Measurements from ENCODE around the gene PIGT. TPM values are rescaled to one million over a fixed set of nuclear protein-coding genes. Genes with fewer than 3 reads are reported as not detected.

PIGT gene
- 63.7 to 67.7 TPM (median 67.7 TPM) in 3 replicates for total RNA-seq (2021)
- percentile 70 among the genes with signal in this experiment for Bru-seq, nascent RNA
- long read RNA-seq, experiment 1, transcript PIGT-202 (12 exons, 2,245 nt), result major isoform, 246 of 340 reads
- long read RNA-seq, experiment 1, transcript PIGT-211 (11 exons, 2,032 nt), result minor isoform, 6 of 340 reads
- long read RNA-seq, experiment 1, transcript PIGT-201 (10 exons, 1,880 nt), result minor isoform, 21 of 340 reads
- long read RNA-seq, experiment 1, transcript PIGT-203 (11 exons, 1,971 nt), result minor isoform, 9 of 340 reads
- long read RNA-seq, experiment 1, partial matches to known transcripts, result 15 of 340 reads
- long read RNA-seq, experiment 1, other reads (novel, unspliced or antisense), result 28 of 340 reads
- long read RNA-seq, experiment 2, transcript PIGT-202 (12 exons, 2,245 nt), result major isoform, 41 of 96 reads
- long read RNA-seq, experiment 2, partial matches to known transcripts, result 34 of 96 reads
- long read RNA-seq, experiment 2, other reads (novel, unspliced or antisense), result 9 of 96 reads
- long read RNA-seq, experiment 3, transcript PIGT-201 (10 exons, 1,880 nt), result minor isoform, 6 of 71 reads
- long read RNA-seq, experiment 3, transcript PIGT-202 (12 exons, 2,245 nt), result major isoform, 54 of 71 reads
- long read RNA-seq, experiment 3, partial matches to known transcripts, result 1 of 71 reads
- long read RNA-seq, experiment 3, other reads (novel, unspliced or antisense), result 5 of 71 reads

DNA sequence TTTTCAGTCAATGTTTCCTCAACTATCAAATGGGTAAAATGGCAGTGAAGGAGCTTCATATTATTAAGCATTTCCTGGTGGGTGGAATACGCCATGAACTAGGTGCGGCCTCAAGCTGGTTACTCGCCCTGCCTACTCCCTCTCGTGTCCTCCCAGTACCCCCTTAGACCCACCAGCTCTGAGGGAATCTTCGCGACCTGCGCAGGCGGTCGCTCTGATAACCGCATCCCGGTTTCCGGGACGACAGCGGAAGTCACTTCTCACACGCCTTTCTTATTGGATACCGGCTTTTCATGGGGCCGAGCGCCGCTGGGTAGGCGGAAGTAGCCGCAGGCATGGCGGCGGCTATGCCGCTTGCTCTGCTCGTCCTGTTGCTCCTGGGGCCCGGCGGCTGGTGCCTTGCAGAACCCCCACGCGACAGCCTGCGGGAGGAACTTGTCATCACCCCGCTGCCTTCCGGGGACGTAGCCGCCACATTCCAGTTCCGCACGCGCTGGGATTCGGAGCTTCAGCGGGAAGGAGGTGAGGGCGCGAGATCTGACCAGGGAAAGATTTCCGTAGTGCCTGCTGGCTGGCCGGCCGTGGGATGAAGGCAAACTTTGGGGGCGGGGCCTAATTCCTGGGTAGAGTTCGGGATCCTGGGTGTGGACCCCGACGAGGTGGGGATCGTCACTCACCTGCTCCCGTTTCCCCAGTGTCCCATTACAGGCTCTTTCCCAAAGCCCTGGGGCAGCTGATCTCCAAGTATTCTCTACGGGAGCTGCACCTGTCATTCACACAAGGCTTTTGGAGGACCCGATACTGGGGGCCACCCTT is at the start of gene PIGT:
Gene PIGT (plus strand): TSS at position 320 of the 816 bp plus-strand sequence. CDS start 16 bp downstream, at position 336.
- Mint-ChIP-seq H3K27me3 (ENCODE audit: low read depth) (no peaks in the 10 kb centered on the region), H3K27ac (peak within 1 kb of the TSS; percentile 71), H3K4me1 (peaks cover 10% of the 10 kb centered on the region), H3K36me3 (peaks cover 21% of the 10 kb centered on the region), H3K4me3 (peak within 1 kb of the TSS; percentile 91), H3K9me3 (no peaks in the 10 kb centered on the region)
- ATAC-seq (peak; percentile 97), DNase-seq (ENCODE audit: low spot score) (peak; percentile 82)
- POLR2A ChIA-PET, result interaction anchor here (1.1 to 1.6 kb wide), 4 partner anchors 9 to 53 kb away, joined by 3 to 6 read pairs (median 4); partner anchors contain the start of gene SYS1
- CTCF ChIA-PET, result interaction anchor here (0.5 to 2.1 kb wide), 17 partner anchors 9 to 355 kb away, joined by 3 to 30 read pairs (median 4); partner anchors contain the start of genes MATN4 and SYS1
- TF ChIP-seq, protein P1, sequence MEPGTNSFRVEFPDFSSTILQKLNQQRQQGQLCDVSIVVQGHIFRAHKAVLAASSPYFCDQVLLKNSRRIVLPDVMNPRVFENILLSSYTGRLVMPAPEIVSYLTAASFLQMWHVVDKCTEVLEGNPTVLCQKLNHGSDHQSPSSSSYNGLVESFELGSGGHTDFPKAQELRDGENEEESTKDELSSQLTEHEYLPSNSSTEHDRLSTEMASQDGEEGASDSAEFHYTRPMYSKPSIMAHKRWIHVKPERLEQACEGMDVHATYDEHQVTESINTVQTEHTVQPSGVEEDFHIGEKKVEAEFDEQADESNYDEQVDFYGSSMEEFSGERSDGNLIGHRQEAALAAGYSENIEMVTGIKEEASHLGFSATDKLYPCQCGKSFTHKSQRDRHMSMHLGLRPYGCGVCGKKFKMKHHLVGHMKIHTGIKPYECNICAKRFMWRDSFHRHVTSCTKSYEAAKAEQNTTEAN (CRISPR knock-in tag; IDR thresholded peaks at IDR 0.05), result peak; percentile 73; the same call in 1 of the 2 replicates
- TF ChIP-seq CREM (CRISPR knock-in tag; IDR thresholded peaks at IDR 0.05) (peak; percentile 89), FOXP1 (CRISPR knock-in tag; IDR thresholded peaks at IDR 0.05; ENCODE audit: borderline replicate concordance) (peak; percentile 85), NFE2L1 (CRISPR knock-in tag; IDR thresholded peaks at IDR 0.05) (peak; percentile 57; the same call in 1 of the 2 replicates), CREB1 (CRISPR knock-in tag; IDR thresholded peaks at IDR 0.05) (no peak), JUN (CRISPR knock-in tag; IDR thresholded peaks at IDR 0.05) (0 out of 2 replicates have a peak, but pooled peaks have one; percentile 33), ZNF671 (CRISPR knock-in tag; IDR thresholded peaks at IDR 0.05) (no peak), GABPB1 (CRISPR knock-in tag; IDR thresholded peaks at IDR 0.05) (peak; percentile 78), FOXJ3 (CRISPR knock-in tag; IDR thresholded peaks at IDR 0.05; ENCODE audit: borderline replicate concordance) (no peak), SP1 (CRISPR knock-in tag; conservative IDR thresholded peaks at IDR 0.05) (peak; percentile 73), NFATC4 (CRISPR knock-in tag; IDR thresholded peaks at IDR 0.05) (no peak), MYBL2 (CRISPR knock-in tag; IDR thresholded peaks at IDR 0.05) (peak; percentile 83), ZBTB21 (CRISPR knock-in tag; IDR thresholded peaks at IDR 0.05; ENCODE audit: borderline replicate concordance) (peak; percentile 77; the same call in 1 of the 2 replicates), OVOL2 (CRISPR knock-in tag; IDR thresholded peaks at IDR 0.05; ENCODE audit: borderline replicate concordance) (no peak), ETV6 (CRISPR knock-in tag; IDR thresholded peaks at IDR 0.05) (peak; percentile 51), EMX1 (CRISPR knock-in tag; IDR thresholded peaks at IDR 0.05) (no peak), GTF2I (CRISPR knock-in tag; conservative IDR thresholded peaks at IDR 0.05) (no peak), TEAD1 (CRISPR knock-in tag; IDR thresholded peaks at IDR 0.05) (peak; percentile 76)
- TF ChIP-seq, protein P2, sequence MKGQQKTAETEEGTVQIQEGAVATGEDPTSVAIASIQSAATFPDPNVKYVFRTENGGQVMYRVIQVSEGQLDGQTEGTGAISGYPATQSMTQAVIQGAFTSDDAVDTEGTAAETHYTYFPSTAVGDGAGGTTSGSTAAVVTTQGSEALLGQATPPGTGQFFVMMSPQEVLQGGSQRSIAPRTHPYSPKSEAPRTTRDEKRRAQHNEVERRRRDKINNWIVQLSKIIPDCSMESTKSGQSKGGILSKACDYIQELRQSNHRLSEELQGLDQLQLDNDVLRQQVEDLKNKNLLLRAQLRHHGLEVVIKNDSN (CRISPR knock-in tag; IDR thresholded peaks at IDR 0.05), result peak; percentile 58; the same call in 1 of the 2 replicates
- TF ChIP-seq, protein P3, sequence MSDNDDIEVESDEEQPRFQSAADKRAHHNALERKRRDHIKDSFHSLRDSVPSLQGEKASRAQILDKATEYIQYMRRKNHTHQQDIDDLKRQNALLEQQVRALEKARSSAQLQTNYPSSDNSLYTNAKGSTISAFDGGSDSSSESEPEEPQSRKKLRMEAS (CRISPR knock-in tag; IDR thresholded peaks at IDR 0.05), result peak; percentile 83
- TF ChIP-seq, protein P4, sequence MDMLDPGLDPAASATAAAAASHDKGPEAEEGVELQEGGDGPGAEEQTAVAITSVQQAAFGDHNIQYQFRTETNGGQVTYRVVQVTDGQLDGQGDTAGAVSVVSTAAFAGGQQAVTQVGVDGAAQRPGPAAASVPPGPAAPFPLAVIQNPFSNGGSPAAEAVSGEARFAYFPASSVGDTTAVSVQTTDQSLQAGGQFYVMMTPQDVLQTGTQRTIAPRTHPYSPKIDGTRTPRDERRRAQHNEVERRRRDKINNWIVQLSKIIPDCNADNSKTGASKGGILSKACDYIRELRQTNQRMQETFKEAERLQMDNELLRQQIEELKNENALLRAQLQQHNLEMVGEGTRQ (CRISPR knock-in tag; IDR thresholded peaks at IDR 0.05), result 0 out of 2 replicates have a peak, but pooled peaks have one; percentile 34
- TF ChIP-seq, protein P5, sequence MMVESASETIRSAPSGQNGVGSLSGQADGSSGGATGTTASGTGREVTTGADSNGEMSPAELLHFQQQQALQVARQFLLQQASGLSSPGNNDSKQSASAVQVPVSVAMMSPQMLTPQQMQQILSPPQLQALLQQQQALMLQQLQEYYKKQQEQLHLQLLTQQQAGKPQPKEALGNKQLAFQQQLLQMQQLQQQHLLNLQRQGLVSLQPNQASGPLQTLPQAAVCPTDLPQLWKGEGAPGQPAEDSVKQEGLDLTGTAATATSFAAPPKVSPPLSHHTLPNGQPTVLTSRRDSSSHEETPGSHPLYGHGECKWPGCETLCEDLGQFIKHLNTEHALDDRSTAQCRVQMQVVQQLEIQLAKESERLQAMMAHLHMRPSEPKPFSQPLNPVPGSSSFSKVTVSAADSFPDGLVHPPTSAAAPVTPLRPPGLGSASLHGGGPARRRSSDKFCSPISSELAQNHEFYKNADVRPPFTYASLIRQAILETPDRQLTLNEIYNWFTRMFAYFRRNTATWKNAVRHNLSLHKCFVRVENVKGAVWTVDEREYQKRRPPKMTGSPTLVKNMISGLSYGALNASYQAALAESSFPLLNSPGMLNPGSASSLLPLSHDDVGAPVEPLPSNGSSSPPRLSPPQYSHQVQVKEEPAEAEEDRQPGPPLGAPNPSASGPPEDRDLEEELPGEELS (CRISPR knock-in tag; IDR thresholded peaks at IDR 0.05), result peak; percentile 44; the same call in 1 of the 2 replicates
- TF ChIP-seq, protein P6, sequence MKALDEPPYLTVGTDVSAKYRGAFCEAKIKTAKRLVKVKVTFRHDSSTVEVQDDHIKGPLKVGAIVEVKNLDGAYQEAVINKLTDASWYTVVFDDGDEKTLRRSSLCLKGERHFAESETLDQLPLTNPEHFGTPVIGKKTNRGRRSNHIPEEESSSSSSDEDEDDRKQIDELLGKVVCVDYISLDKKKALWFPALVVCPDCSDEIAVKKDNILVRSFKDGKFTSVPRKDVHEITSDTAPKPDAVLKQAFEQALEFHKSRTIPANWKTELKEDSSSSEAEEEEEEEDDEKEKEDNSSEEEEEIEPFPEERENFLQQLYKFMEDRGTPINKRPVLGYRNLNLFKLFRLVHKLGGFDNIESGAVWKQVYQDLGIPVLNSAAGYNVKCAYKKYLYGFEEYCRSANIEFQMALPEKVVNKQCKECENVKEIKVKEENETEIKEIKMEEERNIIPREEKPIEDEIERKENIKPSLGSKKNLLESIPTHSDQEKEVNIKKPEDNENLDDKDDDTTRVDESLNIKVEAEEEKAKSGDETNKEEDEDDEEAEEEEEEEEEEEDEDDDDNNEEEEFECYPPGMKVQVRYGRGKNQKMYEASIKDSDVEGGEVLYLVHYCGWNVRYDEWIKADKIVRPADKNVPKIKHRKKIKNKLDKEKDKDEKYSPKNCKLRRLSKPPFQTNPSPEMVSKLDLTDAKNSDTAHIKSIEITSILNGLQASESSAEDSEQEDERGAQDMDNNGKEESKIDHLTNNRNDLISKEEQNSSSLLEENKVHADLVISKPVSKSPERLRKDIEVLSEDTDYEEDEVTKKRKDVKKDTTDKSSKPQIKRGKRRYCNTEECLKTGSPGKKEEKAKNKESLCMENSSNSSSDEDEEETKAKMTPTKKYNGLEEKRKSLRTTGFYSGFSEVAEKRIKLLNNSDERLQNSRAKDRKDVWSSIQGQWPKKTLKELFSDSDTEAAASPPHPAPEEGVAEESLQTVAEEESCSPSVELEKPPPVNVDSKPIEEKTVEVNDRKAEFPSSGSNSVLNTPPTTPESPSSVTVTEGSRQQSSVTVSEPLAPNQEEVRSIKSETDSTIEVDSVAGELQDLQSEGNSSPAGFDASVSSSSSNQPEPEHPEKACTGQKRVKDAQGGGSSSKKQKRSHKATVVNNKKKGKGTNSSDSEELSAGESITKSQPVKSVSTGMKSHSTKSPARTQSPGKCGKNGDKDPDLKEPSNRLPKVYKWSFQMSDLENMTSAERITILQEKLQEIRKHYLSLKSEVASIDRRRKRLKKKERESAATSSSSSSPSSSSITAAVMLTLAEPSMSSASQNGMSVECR (CRISPR knock-in tag; IDR thresholded peaks at IDR 0.05; ENCODE audit: borderline replicate concordance), result peak; percentile 88; the same call in 1 of the 2 replicates
